GM21390 (cell line): Measurements from ENCODE around the gene KLRC3.
A peak's percentile ranks its signal among the peaks of the same experiment; 100 is the strongest.
"Not testable (repeated sequence)": the region's sequence is repeated elsewhere in the genome, so short reads cannot be mapped to it uniquely, and the experiment has no call there.

Source experiments
- ATAC-seq: cut with Tn5 transposase; IDR thresholded peaks from one replicate; pipeline ENCODE4 v1.9.1; 2021; ENCODE audit not compliant: unreplicated experiment

The KLRC3 gene

DNA sequence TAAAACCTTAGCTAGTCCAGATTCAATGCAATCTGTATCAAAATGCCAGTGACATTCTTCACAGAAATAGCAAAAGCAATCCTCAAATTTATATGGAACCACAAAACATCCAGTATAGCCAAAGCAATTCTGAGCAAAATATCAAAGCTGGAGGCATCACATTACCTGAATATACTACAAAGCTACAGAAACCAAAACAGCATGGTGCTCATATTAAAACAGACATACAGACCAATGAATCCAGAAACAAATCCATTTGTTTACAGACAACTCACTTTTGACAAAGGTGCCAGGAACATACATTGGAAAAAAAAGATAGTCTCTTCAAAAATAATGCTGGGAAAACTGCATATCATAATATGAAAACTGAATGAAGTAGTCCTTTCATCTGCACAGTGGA is 15.6 kb downstream of the KLRC3 start:
- ATAC-seq, result no peak

DNA sequence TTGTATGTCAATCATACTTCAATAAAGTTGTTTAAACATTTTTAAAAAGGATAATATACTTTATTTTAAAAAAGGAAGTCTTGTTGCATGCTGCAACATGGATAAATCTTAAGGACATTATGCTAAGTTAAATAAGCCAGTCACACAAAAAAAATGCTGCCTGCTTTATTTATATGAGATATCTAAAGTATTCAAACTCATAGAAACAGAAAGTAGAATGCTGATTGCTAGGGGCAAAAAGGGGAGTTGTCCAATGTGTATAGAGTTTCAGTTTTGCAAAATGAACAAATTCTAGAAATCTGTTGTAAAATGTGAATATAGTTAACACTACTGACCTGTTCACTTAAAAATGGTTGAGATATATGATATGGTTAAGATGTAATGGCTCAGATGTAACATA is 19.6 kb downstream of the KLRC3 start:
- no peak for ATAC-seq

DNA sequence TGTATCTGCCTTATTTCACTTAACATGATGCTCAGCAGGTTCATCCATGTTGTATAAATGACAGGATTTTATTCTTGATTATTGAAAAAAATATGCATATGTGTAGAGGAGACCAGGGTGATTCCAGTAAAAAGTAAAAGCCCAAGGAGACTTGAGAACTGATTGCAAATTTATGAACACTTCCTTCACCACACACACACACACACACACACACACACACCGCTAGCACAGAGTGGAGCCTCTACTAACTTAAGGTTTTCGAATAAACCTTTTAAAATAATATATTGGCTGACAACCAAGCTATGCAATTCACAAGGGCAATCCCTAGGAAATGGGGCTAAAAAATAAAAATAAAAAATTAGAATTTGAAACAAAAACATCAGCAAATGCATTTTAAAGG is 22.2 kb downstream of the KLRC3 start:
- no peak for ATAC-seq

DNA sequence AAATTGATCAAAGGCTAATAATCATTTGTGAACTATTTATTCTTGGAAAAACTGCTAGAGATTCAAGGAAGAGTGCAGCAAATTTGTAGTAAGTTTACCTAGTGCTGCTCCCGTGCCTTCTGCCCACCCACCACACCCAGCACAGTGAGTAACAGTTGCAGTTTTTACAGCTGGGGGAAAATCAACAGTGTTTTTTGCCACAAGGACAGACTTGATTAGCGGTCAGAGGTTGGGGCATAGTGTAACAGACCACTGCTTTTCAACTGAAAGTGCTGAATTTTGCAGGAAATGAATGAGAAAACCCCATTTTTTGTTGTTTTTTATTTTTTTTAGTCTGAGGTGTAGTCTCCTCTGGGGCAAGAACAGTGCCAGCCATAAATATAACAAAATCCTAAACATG is 23.1 kb downstream of the KLRC3 start:
- no peak for ATAC-seq

DNA sequence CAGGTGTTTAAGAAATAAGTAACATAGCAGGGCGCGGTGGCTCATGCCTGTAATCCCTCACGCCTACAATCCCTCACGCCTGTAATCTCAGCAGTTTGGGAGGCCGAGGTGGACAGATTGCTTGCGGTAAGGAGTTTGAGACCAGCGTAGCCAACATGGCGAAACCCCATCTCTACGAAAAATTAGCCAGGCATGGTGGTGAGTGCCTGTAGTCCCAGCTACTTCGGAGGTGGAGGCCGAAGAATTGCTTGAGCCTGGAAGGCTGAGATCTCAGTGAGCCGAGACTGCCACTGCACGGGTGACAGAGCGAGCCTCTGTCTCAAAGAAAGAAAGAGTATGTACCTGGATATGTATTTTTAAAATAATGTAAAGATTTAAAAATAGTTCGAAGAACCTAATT is 24.2 kb downstream of the KLRC3 start:
- not testable (repeated sequence) for ATAC-seq

DNA sequence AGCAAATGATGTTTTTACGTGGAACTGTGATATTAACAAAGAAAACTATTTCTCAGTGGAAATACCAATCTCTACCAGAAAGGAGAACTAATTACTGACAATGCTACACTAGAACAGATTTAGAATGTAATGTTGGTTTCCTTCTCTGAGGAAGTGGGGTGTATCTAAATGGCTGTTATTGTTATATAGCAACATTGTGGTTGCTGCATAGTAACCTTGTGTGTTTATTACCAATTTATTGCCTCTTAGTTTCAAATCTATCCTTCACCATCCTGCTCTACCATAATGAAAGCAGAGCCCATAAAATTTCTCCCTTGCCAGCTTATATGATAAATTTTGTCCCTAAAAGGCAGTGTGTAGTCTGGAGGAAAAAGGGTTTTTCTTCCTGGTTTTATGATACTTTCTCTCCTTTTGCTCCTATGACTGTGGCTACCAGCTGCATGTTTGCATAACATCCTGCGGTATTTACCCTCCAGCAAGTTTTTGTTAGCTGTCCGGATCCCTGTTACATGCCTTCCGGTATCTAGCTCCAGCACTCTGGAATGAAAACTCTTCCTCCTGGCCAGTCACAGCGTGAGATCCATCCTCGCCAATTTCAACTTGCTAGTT is 24.9 kb downstream of the KLRC3 start:
- ATAC-seq, result peak; percentile 85

DNA sequence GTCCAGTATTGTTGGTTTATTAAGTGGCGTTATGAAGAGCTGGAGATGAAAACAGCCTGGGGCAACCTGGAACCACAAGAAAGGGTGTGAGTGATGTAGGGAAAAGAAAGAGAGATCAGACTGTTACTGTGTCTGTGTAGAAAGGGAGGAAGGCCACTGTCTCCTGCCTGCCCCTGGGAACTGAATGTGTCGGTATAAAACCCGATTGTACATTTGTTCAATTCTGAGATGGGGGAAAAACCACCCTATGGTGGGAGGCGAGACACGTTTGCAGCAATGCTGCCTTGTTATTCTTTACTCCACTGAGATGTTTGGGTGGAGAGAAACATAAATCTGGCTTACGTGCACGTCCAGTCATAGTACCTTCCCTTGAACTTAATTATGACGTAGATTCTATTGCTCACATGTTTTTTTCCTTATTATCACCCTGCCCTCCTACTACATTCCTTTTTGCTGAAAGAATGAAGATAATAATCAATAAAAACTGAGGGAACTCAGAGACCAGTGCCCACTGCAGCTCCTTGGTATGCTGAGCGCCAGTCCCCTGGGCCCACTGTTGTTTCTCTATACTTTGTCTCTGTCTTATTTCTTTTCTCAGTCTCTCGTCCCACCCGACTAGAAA is 25.8 kb downstream of the KLRC3 start:
- ATAC-seq, result not testable (repeated sequence)

DNA sequence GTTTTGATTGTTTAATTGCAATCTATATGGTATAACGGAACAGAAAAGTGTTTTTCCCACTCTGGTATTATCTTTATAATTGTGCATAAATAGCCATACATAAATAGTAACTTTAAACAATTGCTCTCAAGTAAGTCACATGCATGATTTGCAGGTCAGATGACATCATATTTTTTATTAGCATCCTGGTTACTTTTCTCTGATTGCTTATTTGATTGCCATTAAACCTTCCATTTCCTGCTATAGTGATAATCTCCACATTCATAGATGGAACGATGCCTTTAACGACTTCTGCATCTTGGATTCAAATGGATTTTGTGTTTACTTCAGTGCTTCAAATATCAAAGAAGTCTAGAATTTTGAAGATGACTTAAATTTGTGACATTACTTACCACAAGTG is 27.1 kb downstream of the KLRC3 start:
- no peak for ATAC-seq

DNA sequence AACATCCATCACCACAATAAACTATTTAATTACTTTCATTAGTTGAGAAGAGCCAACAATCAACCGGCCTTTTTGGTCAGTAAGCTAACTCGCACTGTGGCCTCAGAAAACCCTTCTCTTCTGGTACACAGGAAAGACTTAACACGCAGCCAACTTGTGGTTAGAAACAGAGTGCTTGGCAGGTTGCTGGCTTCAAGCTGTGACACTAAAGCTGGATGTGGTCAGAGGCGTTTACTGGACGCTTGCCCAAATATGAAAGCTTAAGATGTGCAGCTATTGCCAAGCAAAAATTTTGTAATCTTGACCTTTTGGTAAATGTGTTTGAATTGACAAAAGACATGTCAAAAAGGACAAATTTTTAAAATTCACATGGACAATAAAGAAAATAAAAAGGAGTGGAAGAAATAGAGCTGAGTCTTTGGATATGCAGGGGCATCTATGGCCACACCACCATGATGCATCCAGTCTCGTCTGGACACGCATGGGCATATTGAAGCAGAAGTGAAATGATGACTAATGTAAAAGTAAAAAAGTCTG is 27.9 kb downstream of the KLRC3 start:
- peak; percentile 71 for ATAC-seq

DNA sequence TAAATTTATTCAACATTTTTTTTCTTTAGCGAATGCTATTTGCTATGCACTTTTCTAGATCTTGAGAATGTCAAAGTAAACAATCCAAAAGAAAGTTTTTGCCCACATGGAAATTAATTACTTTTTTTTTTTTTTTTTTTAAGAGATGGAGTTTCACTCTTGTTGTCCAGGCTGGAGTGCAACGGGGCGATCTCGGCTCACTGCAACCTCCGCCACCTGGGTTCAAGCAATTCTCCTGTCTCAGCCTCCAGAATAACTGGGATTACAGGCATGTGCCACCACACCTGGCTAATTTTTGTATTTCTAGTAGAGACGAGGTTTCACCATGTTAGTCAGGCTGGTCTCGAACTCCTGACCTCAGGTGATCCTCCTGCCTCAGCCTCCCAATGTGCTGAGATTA is 29.4 kb downstream of the KLRC3 start:
- not testable (repeated sequence) for ATAC-seq

DNA sequence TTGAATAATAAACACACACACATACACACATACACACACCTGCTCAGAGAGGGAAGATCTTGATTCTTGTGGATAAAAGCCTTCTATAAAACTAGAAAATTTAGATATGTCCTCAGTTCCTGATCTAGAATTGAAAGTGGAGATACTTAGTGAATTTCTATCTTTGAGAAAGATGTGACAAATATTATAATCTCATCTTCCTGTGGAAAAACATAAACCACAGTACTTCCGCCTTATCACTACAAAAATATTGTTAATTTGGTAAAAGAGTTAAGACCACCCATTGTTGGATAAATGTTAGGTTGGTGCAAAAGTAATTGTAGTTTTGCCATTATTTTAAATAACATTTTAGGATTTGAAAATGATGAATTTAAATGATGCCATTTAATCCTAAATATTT is 30.5 kb downstream of the KLRC3 start, which contains the start of gene KLRK1:
Gene KLRK1 (minus strand): TSS at position 138 of the 400 bp plus-strand sequence. CDS start 1,231 bp downstream, outside the sequence.
- ATAC-seq, result no peak

DNA sequence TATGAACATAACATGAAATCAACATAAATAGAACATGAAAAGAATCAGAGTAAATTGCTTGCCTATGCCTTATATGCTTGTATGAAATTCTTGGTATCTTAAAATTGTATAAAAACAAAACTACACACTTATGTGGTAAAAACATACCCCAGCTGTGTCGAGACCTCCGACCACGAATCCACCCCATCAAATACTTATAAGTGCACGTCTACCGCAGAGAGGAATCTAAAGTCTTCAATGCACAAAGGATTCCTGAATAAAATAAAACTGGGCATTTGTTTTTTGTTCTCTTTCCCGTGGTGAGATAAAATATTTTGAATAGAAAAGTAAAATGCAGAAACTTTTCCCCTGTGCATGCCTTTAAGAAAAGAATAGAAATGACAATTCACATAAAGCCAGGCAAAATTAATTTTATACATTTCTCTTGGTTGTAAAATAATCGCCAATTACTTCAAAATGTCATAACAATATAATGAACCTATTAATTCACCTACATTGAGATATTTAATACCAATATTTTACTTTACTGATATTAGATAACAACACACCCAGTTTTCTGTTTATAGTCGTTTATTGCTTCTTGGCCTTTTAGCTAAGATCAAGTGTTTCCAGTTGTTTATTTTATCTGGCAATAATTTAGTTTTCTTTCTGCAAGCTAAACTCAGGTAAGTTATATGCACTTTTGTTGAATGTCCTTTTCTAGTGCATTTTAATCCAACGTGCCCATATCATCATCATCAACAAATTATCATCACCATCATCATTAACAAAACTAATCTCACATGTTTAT is 31.6 kb downstream of the KLRC3 start:
- no peak for ATAC-seq

DNA sequence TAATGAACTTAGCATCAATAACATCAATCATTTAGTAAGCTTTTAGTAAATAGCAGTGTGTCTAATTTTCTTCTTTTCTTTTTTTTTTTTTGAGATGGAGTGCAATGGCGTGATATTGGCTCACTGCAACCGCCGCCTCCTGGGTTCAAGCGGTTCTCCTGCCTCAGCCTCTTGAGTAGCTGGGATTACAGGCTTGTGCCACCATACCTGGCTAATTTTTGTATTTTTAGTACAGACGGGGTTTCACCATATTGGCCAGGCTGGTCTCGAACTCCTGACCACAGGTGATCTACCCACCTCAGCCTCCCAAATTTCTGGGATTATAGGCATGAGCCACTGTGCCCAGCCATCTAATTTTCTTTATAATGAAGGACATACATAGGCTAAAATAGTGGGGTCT is 32.9 kb downstream of the KLRC3 start:
- not testable (repeated sequence) for ATAC-seq

DNA sequence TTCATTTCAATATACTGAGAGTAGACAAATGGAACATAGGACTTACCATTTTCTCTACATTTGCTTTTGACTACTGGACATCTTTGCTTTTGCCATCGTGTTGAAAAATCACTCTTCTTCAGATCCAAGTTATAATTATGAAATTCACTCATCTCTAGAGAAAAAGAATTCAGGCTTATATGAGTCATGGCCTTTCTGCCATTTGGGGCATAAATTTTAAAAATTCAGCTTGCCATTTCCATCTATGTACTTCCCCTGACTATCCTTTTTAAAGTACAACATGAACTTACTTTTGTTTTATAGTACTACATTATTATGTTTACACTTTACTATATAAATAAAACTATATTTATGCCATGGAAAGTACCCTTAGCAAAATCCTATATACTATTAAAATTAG is 33.5 kb downstream of the KLRC3 start:
- ATAC-seq, result no peak

DNA sequence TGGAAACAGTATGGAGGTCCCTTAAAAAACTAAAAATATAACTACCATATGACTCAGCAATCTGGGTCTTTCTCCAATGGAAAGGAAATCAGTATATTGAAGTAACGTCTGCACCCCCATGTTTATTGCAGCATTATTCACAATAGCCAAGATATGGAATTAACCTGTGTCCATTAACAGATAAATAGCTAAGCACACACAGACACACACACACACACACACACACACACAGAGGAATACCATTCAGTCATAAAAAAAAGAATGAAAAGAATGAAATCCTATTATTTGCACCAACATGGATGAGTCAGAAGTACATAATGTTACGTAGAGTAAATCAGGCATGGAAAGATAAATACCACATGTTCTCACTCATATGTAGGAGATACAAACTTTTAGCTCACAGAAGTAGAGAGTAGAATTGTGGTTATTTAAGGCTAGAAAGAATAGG is 35.2 kb downstream of the KLRC3 start:
- ATAC-seq, result no peak

DNA sequence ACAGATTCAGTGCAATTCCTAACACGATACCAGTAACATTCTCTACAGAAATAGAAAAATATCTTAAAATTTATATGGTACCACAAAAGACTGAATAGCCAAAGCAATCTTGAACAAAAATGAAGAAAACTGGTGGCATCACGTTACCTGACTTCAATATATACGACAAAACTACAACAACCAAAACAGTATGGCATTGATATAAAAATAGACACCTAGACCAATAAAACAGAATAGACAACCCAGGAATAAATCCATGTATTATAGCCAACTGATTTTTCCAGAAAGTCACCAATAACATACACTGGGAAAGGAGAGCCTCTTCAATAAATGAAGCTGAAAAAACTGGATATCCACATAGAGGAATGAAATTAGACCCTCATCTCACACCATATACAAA is 36.2 kb downstream of the KLRC3 start:
- no peak for ATAC-seq

DNA sequence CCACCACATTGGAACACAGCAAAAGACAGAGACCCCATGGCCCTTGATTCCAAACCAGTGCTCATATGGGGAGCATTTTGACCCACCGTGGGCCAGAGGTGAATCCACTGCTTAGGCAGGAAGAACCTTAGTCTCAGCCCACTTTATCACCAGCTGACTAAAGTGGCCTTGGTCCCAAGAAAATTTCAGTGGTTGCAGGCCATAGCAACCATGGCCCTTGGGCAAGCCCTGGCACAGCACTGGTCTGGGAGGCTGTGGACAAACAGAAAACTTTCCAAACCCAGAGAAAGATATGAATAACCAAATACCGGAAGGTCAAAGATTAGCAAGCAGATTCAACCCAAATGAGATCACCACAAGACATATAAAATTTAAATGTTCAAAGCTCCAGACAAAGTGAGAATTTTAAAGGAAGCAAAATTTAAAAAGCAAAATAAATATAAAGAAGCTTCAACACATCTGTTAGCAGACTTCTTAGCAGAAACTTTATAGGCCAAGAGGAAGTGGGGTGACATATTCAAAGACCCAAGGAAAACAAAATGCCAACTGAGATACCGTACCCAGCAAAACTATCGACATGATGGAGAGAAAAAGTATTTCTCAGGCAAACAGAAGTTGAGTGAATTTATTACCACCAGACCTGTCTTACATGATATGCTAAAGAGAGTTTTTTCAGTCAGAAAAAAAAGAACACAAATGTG is 38.3 kb downstream of the KLRC3 start:
- ATAC-seq, result no peak

DNA sequence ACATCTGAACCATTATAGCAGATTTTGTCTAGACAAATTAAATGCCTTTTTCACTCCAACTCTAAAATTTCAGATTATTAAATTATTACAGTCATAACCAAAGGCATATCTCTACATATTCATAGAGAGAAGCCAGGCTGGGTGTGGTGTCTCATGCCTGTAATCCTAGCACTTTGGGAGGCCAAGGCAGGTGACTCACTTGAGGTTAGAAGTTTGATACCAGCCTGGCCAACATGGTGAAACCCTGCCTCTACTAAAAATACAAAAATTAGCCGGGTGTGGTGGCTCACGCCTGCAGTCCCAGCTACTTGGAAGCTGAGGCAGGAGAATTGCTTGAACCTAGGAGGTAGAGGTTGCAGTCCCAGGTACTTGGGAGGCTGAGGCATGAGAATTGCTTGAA is 41.7 kb downstream of the KLRC3 start:
- ATAC-seq, result not testable (repeated sequence)

DNA sequence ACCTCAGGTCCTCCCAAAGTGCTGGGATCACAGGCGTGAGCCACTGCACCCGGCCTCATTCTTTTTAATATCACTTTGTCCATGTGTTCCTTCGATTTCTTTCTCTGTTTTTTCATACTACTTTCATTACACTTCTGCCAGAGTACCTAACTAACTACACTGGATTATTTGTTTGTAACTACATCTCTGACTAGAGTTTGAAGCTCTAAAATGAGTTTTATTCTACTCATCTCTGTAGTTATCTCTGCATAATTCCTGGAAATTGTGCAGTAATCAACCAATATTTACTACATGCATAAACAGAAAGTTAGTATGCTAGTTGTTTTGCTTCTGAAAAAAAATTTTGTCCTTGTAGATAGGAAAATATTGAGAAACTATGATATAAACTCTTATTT is 45.8 kb downstream of the KLRC3 start:
- ATAC-seq, result no peak

DNA sequence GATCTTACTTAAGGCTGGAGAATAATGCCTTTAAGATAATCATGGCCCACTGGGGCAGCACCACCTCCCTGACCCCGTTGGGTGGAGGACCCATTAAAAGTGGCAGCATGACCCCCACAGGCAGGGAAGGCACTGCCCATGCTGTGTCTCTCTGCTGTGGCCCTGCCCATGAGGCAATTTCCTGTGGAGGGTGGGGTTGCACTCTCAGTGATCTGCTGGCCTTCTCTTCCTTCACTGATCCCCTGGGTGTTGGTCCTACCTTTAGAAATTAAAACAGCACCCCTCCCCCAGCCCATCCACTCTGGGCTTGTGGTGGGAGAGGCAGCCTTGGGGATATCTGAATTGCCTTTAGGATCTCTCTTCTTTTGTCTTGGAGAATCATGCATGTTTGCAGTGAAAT is 47.8 kb downstream of the KLRC3 start:
- ATAC-seq, result no peak

DNA sequence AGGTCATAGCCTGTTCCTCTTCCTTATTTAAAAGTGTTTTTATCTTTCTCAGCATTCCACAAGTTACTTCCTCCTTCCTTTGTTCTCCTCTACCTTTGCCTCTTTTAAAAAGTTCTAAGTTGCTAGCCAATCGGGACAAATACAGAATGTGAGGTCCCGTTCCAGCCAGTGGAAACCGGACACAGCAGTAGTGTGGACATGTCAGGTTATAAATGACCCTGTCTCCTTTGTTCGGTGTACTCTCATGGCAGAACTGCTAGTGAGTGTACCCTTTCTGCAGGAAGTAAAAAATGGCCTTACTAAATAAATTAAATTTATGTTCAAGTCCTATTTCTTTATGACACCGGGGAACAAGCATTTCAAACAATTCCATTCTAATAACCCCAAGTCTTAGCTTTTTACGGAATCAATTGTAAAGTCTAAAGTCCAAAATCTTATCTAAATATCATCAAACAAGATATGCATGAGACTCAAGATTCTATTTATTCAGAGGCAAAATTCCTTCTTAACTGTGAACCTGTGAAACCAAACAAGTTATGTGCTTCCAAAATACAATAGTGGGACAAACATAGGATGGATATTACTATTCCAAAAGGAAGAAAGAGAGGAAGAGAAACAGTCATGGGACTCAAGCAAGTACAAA is 48.4 kb downstream of the KLRC3 start:
- not testable (repeated sequence) for ATAC-seq
